ENCODE measurements around the gene BSCL2. TPM values are rescaled to one million over a fixed set of nuclear protein-coding genes. Genes with fewer than 3 reads are reported as not detected.
A peak's percentile ranks its signal among the peaks of the same experiment; 100 is the strongest.
"Not testable (repeated sequence)": the region's sequence is repeated elsewhere in the genome, so short reads cannot be mapped to it uniquely, and the experiment has no call there.

BSCL2 gene
- total RNA-seq, 1 donor from 2014 or later: 550 TPM

- Mint-ChIP-seq H3K9me3 (ENCODE audit: unreplicated experiment) (peaks cover 6% of the 10 kb centered on the region), H3K4me1 (ENCODE audit: low read depth, unreplicated experiment) (peaks cover 5% of the 10 kb centered on the region), H3K36me3 (ENCODE audit: unreplicated experiment) (no peaks in the 10 kb centered on the region), H3K4me3 (ENCODE audit: unreplicated experiment) (no peak overlapping the region), H3K27ac (ENCODE audit: unreplicated experiment) (no peak overlapping the region), H3K27me3 (ENCODE audit: unreplicated experiment) (peaks cover 1% of the 10 kb centered on the region)
- TF ChIP-seq CTCF (IDR thresholded peaks at IDR 0.05; ENCODE audit: partially characterized antibody, unreplicated experiment): no peak
- no peak for DNase-seq
These were observed 52.9 kb downstream of the BSCL2 start for GRCh38 chr11:62654297-62654696.

- H3K27ac Mint-ChIP-seq (ENCODE audit: unreplicated experiment): peak overlapping the region; percentile 89
- H3K4me1 Mint-ChIP-seq (ENCODE audit: low read depth, unreplicated experiment): peaks cover 5% of the 10 kb centered on the region
- H3K27me3 Mint-ChIP-seq (ENCODE audit: unreplicated experiment): peaks cover 3% of the 10 kb centered on the region
- H3K4me3 Mint-ChIP-seq (ENCODE audit: unreplicated experiment): peak overlapping the region; percentile 96
- DNase-seq: no peak
- peaks cover 6% of the 10 kb centered on the region for H3K9me3 Mint-ChIP-seq (ENCODE audit: unreplicated experiment)
- TF ChIP-seq CTCF (IDR thresholded peaks at IDR 0.05; ENCODE audit: partially characterized antibody, unreplicated experiment): no peak
- no peaks in the 10 kb centered on the region for H3K36me3 Mint-ChIP-seq (ENCODE audit: unreplicated experiment)
These were observed 54.8 kb downstream of the BSCL2 start for GRCh38 chr11:62652161-62653006.

- Mint-ChIP-seq H3K9me3 (ENCODE audit: unreplicated experiment) (peaks cover 13% of the 10 kb centered on the region), H3K4me1 (ENCODE audit: low read depth, unreplicated experiment) (peaks cover 12% of the 10 kb centered on the region)
- H3K36me3 Mint-ChIP-seq (ENCODE audit: unreplicated experiment); DNase-seq; H3K27me3 Mint-ChIP-seq (ENCODE audit: unreplicated experiment); H3K27ac Mint-ChIP-seq (ENCODE audit: unreplicated experiment); H3K4me3 Mint-ChIP-seq (ENCODE audit: unreplicated experiment): not testable (repeated sequence)
These were observed 56.9 kb downstream of the BSCL2 start for GRCh38 chr11:62650283-62650682.

GRCh38 chr11:62649486-62649885 is 57.7 kb downstream of the BSCL2 start:
- Mint-ChIP-seq H3K9me3 (ENCODE audit: unreplicated experiment) (peaks cover 13% of the 10 kb centered on the region), H3K27ac (ENCODE audit: unreplicated experiment) (no peak overlapping the region), H3K27me3 (ENCODE audit: unreplicated experiment) (peaks cover 9% of the 10 kb centered on the region), H3K4me3 (ENCODE audit: unreplicated experiment) (no peak overlapping the region), H3K36me3 (ENCODE audit: unreplicated experiment) (no peaks in the 10 kb centered on the region), H3K4me1 (ENCODE audit: low read depth, unreplicated experiment) (peaks cover 15% of the 10 kb centered on the region)
- TF ChIP-seq CTCF (IDR thresholded peaks at IDR 0.05; ENCODE audit: partially characterized antibody, unreplicated experiment): no peak
- no peak for DNase-seq

- H3K36me3 Mint-ChIP-seq (ENCODE audit: unreplicated experiment): no peaks in the 10 kb centered on the region
- no peak for DNase-seq
- peaks cover 13% of the 10 kb centered on the region for H3K9me3 Mint-ChIP-seq (ENCODE audit: unreplicated experiment)
- no peak overlapping the region for H3K4me3 Mint-ChIP-seq (ENCODE audit: unreplicated experiment)
- peaks cover 15% of the 10 kb centered on the region for H3K4me1 Mint-ChIP-seq (ENCODE audit: low read depth, unreplicated experiment)
- no peak overlapping the region for H3K27ac Mint-ChIP-seq (ENCODE audit: unreplicated experiment)
- peaks cover 9% of the 10 kb centered on the region for H3K27me3 Mint-ChIP-seq (ENCODE audit: unreplicated experiment)
- TF ChIP-seq CTCF (IDR thresholded peaks at IDR 0.05; ENCODE audit: partially characterized antibody, unreplicated experiment): no peak
These were observed 58.3 kb downstream of the BSCL2 start for GRCh38 chr11:62648967-62649364.
